GM18870 (cell line): ENCODE data around the gene BLOC1S4.
"Not testable (repeated sequence)": the region's sequence is repeated elsewhere in the genome, so short reads cannot be mapped to it uniquely, and the experiment has no call there.

Experiments used
- ATAC-seq: cut with Tn5 transposase; IDR thresholded peaks from one replicate; pipeline ENCODE4 v1.9.1; 2021; ENCODE audit warnings: moderate library complexity; ENCODE audit not compliant: unreplicated experiment

Gene BLOC1S4, protein sequence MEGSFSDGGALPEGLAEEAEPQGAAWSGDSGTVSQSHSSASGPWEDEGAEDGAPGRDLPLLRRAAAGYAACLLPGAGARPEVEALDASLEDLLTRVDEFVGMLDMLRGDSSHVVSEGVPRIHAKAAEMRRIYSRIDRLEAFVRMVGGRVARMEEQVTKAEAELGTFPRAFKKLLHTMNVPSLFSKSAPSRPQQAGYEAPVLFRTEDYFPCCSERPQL

DNA sequence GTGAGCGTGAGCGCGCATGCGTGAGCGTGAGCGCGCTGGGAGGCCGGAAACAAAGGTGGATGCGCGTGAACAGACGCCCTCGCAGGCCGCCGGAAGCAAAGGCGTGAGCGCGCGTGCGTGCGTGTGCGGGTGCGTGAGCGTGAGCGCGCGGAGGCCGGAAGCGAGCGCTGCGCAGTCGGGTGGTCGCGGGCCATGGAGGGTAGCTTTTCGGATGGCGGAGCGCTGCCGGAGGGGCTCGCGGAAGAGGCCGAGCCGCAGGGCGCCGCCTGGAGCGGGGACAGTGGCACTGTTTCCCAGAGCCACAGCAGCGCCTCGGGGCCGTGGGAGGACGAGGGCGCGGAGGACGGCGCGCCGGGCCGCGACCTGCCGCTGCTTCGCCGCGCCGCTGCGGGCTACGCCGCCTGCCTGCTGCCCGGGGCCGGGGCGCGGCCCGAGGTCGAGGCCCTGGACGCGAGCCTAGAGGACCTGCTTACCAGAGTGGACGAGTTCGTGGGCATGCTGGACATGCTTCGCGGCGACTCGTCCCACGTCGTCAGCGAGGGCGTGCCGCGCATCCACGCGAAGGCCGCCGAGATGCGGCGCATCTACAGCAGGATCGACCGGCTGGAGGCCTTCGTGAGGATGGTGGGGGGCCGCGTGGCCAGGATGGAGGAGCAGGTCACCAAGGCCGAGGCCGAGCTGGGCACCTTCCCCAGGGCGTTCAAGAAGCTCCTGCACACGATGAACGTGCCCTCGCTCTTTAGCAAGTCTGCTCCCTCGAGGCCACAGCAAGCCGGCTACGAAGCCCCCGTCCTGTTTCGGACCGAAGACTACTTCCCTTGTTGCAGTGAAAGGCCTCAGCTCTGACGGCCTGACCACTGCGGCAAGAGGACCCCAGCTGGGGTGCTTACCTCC, at the start of gene BLOC1S4:
TSS of gene BLOC1S4 (plus strand) at position 157 of the 894 bp plus-strand sequence. CDS start at position 193, 36 bp downstream.
- ATAC-seq = peak; percentile 66

GRCh38 chr4:6668391-6668790, 47.6 kb upstream of the BLOC1S4 start:
- ATAC-seq = no peak

GRCh38 chr4:6671648-6672047, 44.3 kb upstream of the BLOC1S4 start:
- ATAC-seq = no peak

GRCh38 chr4:6672131-6672530, 43.8 kb upstream of the BLOC1S4 start:
- ATAC-seq = no peak

GRCh38 chr4:6672541-6673190, 43.3 kb upstream of the BLOC1S4 start:
- ATAC-seq = not testable (repeated sequence)

DNA sequence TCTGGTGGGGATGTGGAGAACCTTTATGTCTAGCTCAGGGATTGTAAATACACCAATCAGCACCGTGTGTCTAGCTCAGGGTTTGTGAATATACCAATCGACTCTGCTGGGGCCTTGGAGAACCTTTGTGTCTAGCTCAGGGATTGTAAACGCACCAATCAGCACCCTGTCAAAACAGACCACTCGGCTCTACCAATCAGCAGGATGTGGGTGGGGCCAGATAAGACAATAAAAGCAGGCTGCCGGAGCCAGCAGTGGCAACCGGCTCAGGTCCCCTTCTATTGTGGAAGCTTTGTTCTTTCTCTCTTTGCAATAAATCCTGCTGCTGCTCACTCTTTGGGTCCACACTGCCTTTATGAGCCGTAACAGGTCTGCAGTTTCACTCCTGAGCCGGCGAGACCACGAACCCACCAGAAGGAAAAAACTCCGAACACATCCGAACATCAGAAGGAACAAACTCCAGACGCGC, 42.7 kb upstream of the BLOC1S4 start:
- ATAC-seq = not testable (repeated sequence)

GRCh38 chr4:6673660-6674499, 42.1 kb upstream of the BLOC1S4 start:
- peak; percentile 68 for ATAC-seq

DNA sequence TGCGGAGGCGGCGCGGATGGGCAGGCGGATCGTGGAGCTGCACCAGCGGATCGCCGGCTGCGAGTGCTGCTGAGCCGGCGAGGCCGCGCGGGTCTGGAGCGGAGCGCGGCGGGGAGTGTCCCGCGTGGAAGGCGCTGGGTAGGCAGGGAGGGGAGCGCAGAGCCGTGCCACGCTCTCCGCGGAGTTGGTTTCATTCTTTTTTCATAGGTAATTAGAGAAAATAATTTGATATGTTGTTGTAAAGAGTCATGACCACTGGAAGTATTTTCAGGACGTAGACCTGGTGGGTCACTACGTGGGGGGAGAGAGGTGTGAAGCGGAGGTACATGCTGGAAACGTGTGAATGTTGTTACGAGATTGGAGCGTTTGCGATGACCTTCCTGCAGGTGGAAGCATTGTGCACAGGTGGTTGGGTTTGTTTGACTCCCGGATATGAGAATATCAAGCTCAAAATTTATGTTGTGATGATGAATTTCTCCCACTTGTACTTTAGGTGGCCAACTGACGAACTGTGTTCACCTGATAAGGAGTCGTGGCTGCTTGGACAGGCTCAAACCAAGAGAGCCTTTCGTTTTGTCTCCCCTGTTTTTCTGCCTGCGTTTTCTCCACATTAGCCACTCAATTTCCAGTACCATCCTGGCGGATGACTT, 41.3 kb upstream of the BLOC1S4 start:
- peak; percentile 37 for ATAC-seq

GRCh38 chr4:6676722-6677558, 39.0 kb upstream of the BLOC1S4 start:
- no peak for ATAC-seq

DNA sequence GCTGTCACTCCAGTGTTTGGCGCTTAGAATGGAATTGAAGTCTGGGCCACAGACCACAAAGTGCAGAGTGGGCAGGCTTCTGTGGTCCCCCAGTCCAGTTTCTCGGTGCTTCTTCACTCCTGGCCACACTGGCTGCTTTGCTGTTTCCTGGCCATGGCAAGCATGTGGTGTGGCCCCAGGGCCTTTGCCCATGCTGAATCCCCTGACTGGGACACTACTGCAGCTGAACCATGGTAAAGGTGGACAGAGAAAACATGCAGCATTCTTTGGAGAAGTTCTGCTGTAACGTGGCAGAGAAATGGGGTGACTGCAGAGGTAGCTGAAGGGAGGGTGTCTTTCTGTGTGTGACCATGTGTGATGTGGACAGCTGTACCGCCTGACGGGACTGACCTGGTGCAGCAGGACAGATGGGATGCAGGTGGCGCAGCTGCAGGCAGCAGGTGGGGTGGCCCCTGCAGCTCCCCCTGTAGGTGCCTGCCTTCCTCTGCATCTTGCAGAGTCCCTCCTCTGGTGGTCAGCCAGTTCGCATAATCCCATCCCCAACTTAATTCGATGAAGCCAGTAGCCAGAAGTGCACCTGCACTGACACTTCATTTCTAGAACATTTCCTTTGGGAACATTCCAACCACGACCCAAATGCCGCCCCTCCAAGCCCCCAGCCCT, 35.5 kb upstream of the BLOC1S4 start:
- no peak for ATAC-seq

GRCh38 chr4:6681191-6681590, 34.8 kb upstream of the BLOC1S4 start:
- no peak for ATAC-seq

- ATAC-seq = no peak
These were observed 32.9 kb upstream of the BLOC1S4 start for GRCh38 chr4:6682862-6683590.

- no peak for ATAC-seq
These were observed 31.3 kb upstream of the BLOC1S4 start for GRCh38 chr4:6684656-6685055.

DNA sequence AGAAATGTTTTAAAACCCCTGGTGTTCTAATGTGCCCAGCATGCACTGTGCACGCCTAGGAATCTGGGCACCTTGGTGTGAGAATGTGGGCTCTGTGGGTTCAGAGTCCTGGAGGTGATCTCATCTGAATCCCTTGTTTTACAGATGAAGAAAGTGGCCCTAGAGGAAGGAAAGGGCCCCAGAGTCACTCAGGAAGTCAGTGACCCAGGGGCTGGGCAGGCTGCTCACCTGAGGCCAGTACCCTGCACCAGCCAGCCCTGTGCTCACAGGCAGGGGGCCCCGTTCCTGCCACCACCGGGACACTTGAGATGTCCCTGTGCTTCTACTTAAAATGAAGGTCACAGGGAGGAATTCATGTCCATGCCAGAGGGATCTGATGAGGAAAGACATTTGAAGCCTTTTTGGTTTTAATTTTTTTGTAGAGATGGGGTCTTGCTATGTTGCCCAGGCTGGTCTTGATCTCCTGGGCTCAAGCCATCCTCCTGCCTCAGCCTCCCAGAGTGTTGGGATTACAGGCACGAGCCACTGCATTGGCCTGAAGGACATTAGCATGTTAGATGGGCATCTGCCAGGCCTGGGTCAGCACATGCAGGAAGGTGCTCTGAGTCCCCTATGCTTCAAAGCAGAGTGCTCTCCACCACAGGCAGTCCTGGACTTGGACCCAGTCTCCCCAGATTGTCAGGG, 29.7 kb upstream of the BLOC1S4 start:
- ATAC-seq = no peak

DNA sequence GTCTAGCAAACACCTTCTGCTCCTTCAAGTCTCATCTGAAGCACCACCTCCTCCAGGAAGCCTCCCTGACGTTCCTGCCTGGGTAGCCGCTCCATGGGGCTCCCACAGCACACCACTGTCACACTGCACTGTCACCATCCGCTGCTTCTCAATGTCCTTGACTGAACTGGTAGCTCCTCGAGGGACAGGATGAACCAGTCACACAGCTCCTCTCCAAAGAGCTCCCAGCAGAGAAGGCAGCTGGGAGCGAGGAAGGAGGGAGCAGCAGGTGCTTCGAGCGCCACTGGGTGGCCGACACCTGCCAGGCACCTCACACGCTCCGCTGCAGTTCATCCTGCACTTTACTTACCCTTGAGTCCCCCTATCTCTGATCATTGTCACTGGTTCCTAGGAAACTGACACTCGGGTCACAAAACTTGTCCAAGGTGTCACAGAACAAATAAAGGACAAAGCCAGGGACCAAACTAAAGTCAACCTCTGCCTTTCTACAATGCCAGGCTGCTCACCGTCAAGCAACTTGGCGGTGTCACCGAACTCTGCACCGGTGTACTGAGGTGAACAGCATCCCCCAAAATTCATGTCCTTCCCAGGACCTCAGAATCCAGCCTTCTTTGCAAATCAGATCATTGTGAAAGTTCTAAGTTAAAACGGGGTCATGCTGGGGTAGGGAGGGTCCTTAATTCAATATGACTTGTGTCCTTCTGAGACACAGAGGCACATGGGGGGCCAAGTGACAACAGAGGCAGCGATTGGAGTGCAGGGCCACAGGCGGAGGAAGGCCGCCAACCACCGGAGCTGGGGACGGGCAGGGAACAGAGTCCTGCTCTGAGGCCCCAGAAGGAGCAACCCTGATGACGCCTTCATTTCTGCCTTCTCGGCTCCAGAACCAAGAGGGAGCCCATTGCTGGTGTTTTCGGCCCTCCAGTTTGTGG, 27.8 kb upstream of the BLOC1S4 start:
- ATAC-seq = no peak

- ATAC-seq = no peak
These were observed 27.0 kb upstream of the BLOC1S4 start for GRCh38 chr4:6688879-6689505.
